Astrocyte of the spinal cord (primary cell): Measurements from ENCODE around the gene MSGN1.

Experiments
- DNase-seq: peaks from one replicate; pipeline ENCODE4 v3.0.0; 2011; ENCODE audit warnings: low read depth, low spot score
- H3K4me3 ChIP-seq: 2 replicates; pipeline ENCODE4 v1.5.1; 2011; ENCODE audit warnings: low read depth, mild to moderate bottlenecking, low read length, moderate library complexity
- in situ Hi-C: cut with HindIII; loops from 2 replicates; pipeline ENCODE4 v1.10.0; 2017; ENCODE audit warnings: low sequenced_read_pairs
- TF ChIP-seq, protein P1 (sequence below): IDR thresholded peaks from 2 replicates; pipeline ENCODE4 v1.5.1; 2012; ENCODE audit warnings: low read depth, mild to moderate bottlenecking, low read length, inconsistent platforms

MSGN1 gene

GRCh38 chr2:17800693-17801458 is 15.4 kb upstream of the MSGN1 start:
- in situ Hi-C loops = no loop called here
- no peak overlapping the region for H3K4me3 ChIP-seq
- no peak for DNase-seq
- TF ChIP-seq, protein P1, sequence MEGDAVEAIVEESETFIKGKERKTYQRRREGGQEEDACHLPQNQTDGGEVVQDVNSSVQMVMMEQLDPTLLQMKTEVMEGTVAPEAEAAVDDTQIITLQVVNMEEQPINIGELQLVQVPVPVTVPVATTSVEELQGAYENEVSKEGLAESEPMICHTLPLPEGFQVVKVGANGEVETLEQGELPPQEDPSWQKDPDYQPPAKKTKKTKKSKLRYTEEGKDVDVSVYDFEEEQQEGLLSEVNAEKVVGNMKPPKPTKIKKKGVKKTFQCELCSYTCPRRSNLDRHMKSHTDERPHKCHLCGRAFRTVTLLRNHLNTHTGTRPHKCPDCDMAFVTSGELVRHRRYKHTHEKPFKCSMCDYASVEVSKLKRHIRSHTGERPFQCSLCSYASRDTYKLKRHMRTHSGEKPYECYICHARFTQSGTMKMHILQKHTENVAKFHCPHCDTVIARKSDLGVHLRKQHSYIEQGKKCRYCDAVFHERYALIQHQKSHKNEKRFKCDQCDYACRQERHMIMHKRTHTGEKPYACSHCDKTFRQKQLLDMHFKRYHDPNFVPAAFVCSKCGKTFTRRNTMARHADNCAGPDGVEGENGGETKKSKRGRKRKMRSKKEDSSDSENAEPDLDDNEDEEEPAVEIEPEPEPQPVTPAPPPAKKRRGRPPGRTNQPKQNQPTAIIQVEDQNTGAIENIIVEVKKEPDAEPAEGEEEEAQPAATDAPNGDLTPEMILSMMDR = no peak

DNA sequence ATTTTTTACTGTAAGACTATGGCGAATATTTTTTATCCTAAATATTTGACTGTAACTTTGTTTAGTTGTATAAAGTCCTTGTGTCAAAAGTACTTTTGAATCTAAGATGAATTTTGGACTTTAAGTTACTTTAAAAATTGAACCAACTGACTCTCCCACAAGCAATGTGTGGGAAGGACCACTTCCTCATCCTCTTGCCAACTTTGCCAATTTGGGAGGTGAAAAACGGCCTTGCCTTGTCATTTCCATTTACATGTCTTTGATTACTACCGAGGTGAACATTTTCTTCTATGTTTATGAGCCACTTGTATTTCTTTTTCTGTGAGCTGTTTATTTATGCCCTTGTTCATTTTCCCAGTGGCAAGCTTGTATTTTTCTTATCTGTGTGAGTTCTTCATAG is 12.8 kb upstream of the MSGN1 start:
- in situ Hi-C loops = no loop called here
- DNase-seq = no peak
- TF ChIP-seq, protein P1 = no peak
- H3K4me3 ChIP-seq = no peak overlapping the region

GRCh38 chr2:17804358-17804757 is 11.9 kb upstream of the MSGN1 start:
- TF ChIP-seq, protein P1 = no peak
- in situ Hi-C loops = no loop called here

GRCh38 chr2:17805166-17805565 is 11.1 kb upstream of the MSGN1 start:
- TF ChIP-seq, protein P1 = no peak
- in situ Hi-C loops = no loop called here
- no peak for DNase-seq

More at GRCh38 chr2:17804358-17804757, 11.9 kb upstream of the MSGN1 start:
- no peak overlapping the region for H3K4me3 ChIP-seq
- DNase-seq = no peak

DNA sequence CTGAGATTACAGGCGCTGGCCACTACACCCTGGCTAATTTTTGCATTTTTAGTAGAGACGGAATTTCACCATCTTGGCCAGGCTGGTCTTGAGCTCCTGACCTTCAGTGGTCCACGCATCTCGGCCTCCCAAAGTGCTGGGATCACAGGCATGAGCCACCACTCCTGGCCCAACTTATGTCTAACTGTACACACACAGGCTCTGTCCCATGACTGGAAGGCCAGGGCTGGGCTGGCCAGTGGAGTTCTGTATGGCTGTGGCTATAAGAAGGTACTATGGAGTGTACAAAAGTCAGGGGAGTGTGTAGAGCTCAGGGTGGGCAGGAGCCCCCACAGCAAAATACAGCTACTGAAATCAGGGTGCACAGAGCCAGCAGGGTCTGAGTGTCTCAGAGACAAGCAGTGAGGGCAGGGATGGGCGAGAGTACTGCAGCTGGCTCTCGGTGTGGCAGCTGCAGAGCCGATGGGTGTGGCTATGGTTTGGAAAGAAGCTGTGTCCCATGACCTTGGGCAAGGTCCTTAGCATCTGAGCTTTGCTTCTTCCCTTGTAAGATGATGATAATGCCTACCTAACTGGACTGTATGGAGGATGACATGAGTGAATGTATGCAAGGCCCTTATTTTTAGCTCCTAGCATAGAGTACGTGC is 10.4 kb upstream of the MSGN1 start:
- TF ChIP-seq, protein P1 = no peak
- no peak for DNase-seq
- no peak overlapping the region for H3K4me3 ChIP-seq
- in situ Hi-C loops = no loop called here

More at GRCh38 chr2:17805166-17805565, 11.1 kb upstream of the MSGN1 start:
- no peak overlapping the region for H3K4me3 ChIP-seq

DNA sequence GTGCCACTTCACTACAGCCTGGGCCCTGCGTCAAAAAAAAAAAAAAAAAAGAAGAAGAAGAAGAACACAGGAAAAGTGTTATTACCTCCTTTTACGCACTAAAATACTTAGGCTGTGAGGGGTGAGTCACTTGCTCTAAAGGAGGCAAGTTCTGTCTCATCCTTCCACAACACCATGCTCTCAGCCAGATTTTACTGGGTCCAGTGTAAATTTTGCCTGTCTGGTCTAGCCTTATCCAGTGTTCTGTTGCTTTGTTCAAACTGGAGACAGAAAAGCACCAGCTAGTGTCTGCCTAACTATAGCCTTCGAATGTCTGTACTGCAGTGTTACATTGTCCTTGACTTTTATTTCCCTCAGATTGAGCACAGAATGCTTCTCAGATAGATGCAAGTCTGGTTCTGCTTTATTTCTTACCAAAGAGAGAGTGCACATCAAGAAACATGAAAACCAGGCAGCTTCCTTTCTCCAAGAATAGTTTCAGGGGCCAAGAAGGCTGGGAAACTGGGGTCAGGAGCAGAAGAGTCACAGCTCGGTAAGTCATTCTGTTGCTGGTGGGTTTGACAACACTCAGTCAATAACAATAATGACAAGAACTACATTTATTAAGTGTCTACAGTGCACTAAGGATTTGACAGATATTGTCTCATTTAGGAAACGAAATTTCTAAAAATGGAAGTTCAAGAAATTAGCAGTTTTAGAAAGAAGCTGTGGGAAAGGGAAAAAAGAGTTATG is 3.1 kb upstream of the MSGN1 start:
- peak; percentile 22 for DNase-seq
- H3K4me3 ChIP-seq = no peak overlapping the region
- in situ Hi-C loops = no loop called here
- TF ChIP-seq, protein P1 = no peak
